ENCODE results near the gene CDC45.

CDC45 gene

DNA sequence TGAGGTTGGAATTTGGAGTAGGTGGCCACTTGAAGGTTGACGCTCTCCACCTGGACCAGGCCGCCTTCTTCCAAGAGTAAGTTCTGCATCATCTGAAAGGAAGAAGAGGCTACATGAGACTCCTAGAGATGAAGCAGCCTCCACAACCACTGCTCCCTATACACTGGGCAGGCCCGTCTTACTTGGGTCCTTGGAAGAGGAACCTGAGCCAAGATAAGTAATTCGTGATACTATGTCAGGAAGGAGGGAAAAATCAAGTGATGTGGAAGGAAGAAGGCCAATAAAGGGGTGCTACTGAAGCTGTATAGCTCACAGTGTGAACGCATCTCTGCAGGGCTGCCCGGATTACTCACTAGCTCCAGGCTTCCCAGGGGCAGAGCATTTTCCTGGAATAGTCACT, 11.8 kb upstream of the CDC45 start:
- Histone ChIP-seq H3K27me3 (ENCODE audit: control insufficient read depth in 5 of 5, insufficient read depth in 4 of 5, low read length in 5 of 5) (no peaks in the 10 kb centered on the region), H3K4me1 (ENCODE audit: control insufficient read depth in 5 of 5, insufficient read depth in 5 of 5, low read length in 5 of 5) (no peaks in the 10 kb centered on the region)

DNA sequence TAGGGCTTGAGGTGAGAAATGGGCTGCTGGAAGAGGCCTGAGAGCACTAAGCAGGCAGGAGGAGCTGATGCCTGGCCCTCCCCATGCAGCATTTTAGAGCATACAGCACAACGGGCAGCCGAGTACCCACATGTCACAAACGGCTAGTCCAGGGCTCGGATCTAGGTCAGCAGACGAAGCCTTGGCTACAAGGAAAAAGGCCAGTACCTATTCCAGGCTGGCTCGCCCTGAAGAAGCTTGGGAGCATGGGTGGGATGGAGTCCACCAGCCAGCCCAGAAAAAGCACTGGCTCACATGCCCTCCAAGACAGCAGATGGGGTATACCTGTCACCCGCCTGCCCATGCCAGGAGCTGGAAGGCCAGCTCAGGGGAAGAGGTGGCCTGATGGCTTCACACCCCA, 10.3 kb upstream of the CDC45 start:
- Histone ChIP-seq H3K27me3 (ENCODE audit: control insufficient read depth in 5 of 5, insufficient read depth in 4 of 5, low read length in 5 of 5) (no peaks in the 10 kb centered on the region), H3K27ac (ENCODE audit: low read depth, low read length) (no peak overlapping the region), H3K4me3 (ENCODE audit: low read depth in 1 of 5, low read length in 5 of 5) (no peak overlapping the region), H3K4me1 (ENCODE audit: control insufficient read depth in 5 of 5, insufficient read depth in 5 of 5, low read length in 5 of 5) (no peaks in the 10 kb centered on the region), H3K9me3 (ENCODE audit: control insufficient read depth in 5 of 5, low read length in 5 of 5) (no peaks in the 10 kb centered on the region), H3K36me3 (ENCODE audit: control insufficient read depth in 5 of 5, insufficient read depth in 5 of 5, low read length in 5 of 5) (peaks cover 5 to 99% (median 95%) of the 10 kb centered on the region in 5 donors), H3K9ac (ENCODE audit: low read length in 5 of 5) (no peak overlapping the region)

More for the DNA sequence above, 11.8 kb upstream of the CDC45 start:
- no peak overlapping the region for H3K9ac ChIP-seq (ENCODE audit: low read length in 5 of 5)
- no peak overlapping the region for H3K27ac ChIP-seq (ENCODE audit: low read depth, low read length)
- H3K4me3 ChIP-seq (ENCODE audit: low read depth in 1 of 5, low read length in 5 of 5) = no peak overlapping the region
- no peaks in the 10 kb centered on the region for H3K9me3 ChIP-seq (ENCODE audit: control insufficient read depth in 5 of 5, low read length in 5 of 5)
- H3K36me3 ChIP-seq (ENCODE audit: control insufficient read depth in 5 of 5, insufficient read depth in 5 of 5, low read length in 5 of 5) = peaks cover 5 to 97% (median 94%) of the 10 kb centered on the region in 5 donors

DNA sequence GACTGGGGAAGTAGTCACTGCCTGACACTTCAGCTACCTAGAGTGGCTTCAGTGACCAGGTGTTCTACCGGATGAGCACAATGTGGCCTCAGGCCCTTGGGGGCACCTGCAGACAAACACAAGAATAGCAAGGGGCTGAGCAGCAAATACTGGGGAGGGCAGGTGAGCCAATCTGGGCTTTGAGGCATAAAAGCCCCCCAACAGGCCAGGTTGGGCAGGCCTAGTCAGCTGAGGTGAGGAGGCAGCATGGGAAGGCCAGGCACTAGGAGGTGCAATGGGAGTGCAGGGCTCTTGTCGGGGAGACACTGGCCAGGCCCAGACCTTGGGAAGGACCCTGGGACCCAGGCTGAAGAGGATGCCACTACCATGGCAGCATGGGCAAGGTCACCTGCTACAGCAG, 9.7 kb upstream of the CDC45 start:
- no peak overlapping the region for H3K9ac ChIP-seq (ENCODE audit: low read length in 5 of 5)

DNA sequence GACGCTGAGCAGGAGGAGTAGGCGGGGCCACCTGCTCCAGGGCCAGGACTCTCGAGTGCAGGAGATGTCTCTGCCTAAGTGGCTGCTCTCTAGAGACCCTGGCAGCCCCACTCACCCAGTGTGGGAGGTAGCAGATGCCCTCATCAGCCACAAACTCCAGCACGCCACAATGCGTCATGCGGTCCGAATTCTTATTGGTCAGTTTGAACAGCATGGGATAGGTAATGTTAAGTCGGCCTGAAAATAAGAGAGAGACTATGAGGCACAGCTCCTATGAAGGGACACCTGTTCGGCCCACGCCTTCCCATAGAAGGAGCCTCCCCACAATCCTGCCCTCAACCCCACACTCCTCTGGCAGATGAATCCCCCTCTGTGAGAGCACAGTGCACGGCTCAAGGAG, 8.1 kb upstream of the CDC45 start:
- H3K4me1 ChIP-seq (ENCODE audit: control insufficient read depth in 5 of 5, insufficient read depth in 5 of 5, low read length in 5 of 5) = peaks cover 0 to 6% (median 4%) of the 10 kb centered on the region in 5 donors
- H3K27ac ChIP-seq (ENCODE audit: low read depth, low read length) = no peak overlapping the region
- H3K9ac ChIP-seq (ENCODE audit: low read length in 5 of 5) = no peak overlapping the region
- no peaks in the 10 kb centered on the region for H3K27me3 ChIP-seq (ENCODE audit: control insufficient read depth in 5 of 5, insufficient read depth in 4 of 5, low read length in 5 of 5)
- no peaks in the 10 kb centered on the region for H3K9me3 ChIP-seq (ENCODE audit: control insufficient read depth in 5 of 5, low read length in 5 of 5)
- H3K36me3 ChIP-seq (ENCODE audit: control insufficient read depth in 5 of 5, insufficient read depth in 5 of 5, low read length in 5 of 5) = peaks cover 0 to 95% (median 81%) of the 10 kb centered on the region in 5 donors
- no peak overlapping the region for H3K4me3 ChIP-seq (ENCODE audit: low read depth in 1 of 5, low read length in 5 of 5)

More for the DNA sequence above, 9.7 kb upstream of the CDC45 start:
- no peaks in the 10 kb centered on the region for H3K4me1 ChIP-seq (ENCODE audit: control insufficient read depth in 5 of 5, insufficient read depth in 5 of 5, low read length in 5 of 5)
- no peak overlapping the region for H3K27ac ChIP-seq (ENCODE audit: low read depth, low read length)
- no peaks in the 10 kb centered on the region for H3K9me3 ChIP-seq (ENCODE audit: control insufficient read depth in 5 of 5, low read length in 5 of 5)
- H3K36me3 ChIP-seq (ENCODE audit: control insufficient read depth in 5 of 5, insufficient read depth in 5 of 5, low read length in 5 of 5) = peaks cover 2 to 99% (median 93%) of the 10 kb centered on the region in 5 donors
- H3K27me3 ChIP-seq (ENCODE audit: control insufficient read depth in 5 of 5, insufficient read depth in 4 of 5, low read length in 5 of 5) = no peaks in the 10 kb centered on the region
- H3K4me3 ChIP-seq (ENCODE audit: low read depth in 1 of 5, low read length in 5 of 5) = no peak overlapping the region

DNA sequence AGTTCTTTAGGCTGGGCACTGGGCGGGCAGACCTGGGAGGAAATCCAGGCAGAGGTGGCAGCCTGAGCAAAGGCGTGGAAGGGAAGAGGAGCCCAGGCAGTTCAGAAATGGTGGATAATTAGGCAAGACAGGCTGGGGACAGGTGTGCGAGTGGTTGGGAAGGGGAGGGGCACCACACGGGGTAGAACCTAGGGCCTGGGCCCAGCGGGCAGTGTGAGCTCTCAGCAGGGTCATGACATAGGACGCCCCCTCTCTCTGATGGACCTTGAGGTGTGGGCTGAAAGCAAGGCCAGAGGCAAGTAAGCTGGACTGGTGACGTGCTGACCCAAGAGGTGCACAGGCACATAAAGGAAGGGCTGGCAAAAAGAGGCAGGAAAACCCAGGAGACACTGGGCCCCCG, 7.5 kb upstream of the CDC45 start:
- Histone ChIP-seq H3K27me3 (ENCODE audit: control insufficient read depth in 5 of 5, insufficient read depth in 4 of 5, low read length in 5 of 5) (no peaks in the 10 kb centered on the region), H3K36me3 (ENCODE audit: control insufficient read depth in 5 of 5, insufficient read depth in 5 of 5, low read length in 5 of 5) (peaks cover 0 to 88% (median 74%) of the 10 kb centered on the region in 5 donors), H3K4me3 (ENCODE audit: low read depth in 1 of 5, low read length in 5 of 5) (no peak overlapping the region)

DNA sequence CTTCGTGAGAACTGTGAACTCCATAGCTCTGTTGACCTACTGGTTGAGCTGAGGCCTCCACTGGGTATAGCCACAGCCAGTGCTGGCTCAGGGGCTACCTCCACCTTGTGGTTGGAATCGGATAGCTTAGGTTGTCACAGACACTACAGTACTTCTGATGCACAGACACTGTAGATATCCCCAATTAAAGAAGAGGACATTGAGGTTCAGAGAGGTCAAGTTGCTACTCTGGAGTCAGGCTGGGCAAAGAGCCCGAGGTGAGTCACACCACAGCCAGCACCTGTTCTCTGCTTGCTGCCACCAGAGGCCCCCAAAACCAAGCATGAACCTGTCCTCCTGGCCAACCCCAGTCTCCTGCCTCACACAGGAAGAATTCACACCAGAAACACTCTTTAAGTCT, 6.1 kb upstream of the CDC45 start:
- peaks cover 0 to 75% (median 61%) of the 10 kb centered on the region in 5 donors for H3K36me3 ChIP-seq (ENCODE audit: control insufficient read depth in 5 of 5, insufficient read depth in 5 of 5, low read length in 5 of 5)
- no peak overlapping the region for H3K9ac ChIP-seq (ENCODE audit: low read length in 5 of 5)
- H3K27me3 ChIP-seq (ENCODE audit: control insufficient read depth in 5 of 5, insufficient read depth in 4 of 5, low read length in 5 of 5) = no peaks in the 10 kb centered on the region
- H3K4me1 ChIP-seq (ENCODE audit: control insufficient read depth in 5 of 5, insufficient read depth in 5 of 5, low read length in 5 of 5) = peaks cover 6 to 22% (median 19%) of the 10 kb centered on the region in 5 donors
- H3K27ac ChIP-seq (ENCODE audit: low read depth, low read length) = no peak overlapping the region
- no peak overlapping the region for H3K4me3 ChIP-seq (ENCODE audit: low read depth in 1 of 5, low read length in 5 of 5)
- no peaks in the 10 kb centered on the region for H3K9me3 ChIP-seq (ENCODE audit: control insufficient read depth in 5 of 5, low read length in 5 of 5)

More for the DNA sequence above, 7.5 kb upstream of the CDC45 start:
- H3K9ac ChIP-seq (ENCODE audit: low read length in 5 of 5) = no peak overlapping the region
- no peak overlapping the region for H3K27ac ChIP-seq (ENCODE audit: low read depth, low read length)
- H3K4me1 ChIP-seq (ENCODE audit: control insufficient read depth in 5 of 5, insufficient read depth in 5 of 5, low read length in 5 of 5) = peaks cover 1 to 9% (median 6%) of the 10 kb centered on the region in 5 donors
- no peaks in the 10 kb centered on the region for H3K9me3 ChIP-seq (ENCODE audit: control insufficient read depth in 5 of 5, low read length in 5 of 5)

DNA sequence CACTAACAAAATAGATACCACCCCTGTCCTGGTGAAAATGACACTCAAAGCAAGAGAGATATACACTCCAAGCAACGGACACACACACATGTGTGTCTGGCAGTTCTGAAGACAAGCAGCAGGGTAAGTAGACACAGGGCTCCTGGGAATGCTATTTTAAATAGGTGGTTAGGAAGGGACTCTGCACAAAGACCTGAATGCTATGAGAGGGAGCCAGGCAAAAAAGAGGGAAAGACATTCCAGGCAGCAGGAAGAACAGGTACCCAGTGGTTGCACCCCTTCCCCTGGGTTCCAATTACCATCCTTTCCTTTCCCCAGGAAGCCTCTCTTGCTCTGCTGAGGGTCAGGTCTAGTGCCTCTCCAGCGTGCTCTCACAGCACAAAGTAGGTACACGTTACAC, 3.7 kb upstream of the CDC45 start:
- peaks cover 0 to 50% (median 36%) of the 10 kb centered on the region in 5 donors for H3K36me3 ChIP-seq (ENCODE audit: control insufficient read depth in 5 of 5, insufficient read depth in 5 of 5, low read length in 5 of 5)
- no peak overlapping the region for H3K27ac ChIP-seq (ENCODE audit: low read depth, low read length)
- no peak overlapping the region for H3K4me3 ChIP-seq (ENCODE audit: low read depth in 1 of 5, low read length in 5 of 5)
- H3K27me3 ChIP-seq (ENCODE audit: control insufficient read depth in 5 of 5, insufficient read depth in 4 of 5, low read length in 5 of 5) = no peaks in the 10 kb centered on the region
- H3K9ac ChIP-seq (ENCODE audit: low read length in 5 of 5) = peak overlapping the region in 1 of 5 donors; percentile 52
- no peaks in the 10 kb centered on the region for H3K9me3 ChIP-seq (ENCODE audit: control insufficient read depth in 5 of 5, low read length in 5 of 5)
- peaks cover 6 to 31% (median 26%) of the 10 kb centered on the region in 5 donors for H3K4me1 ChIP-seq (ENCODE audit: control insufficient read depth in 5 of 5, insufficient read depth in 5 of 5, low read length in 5 of 5)

DNA sequence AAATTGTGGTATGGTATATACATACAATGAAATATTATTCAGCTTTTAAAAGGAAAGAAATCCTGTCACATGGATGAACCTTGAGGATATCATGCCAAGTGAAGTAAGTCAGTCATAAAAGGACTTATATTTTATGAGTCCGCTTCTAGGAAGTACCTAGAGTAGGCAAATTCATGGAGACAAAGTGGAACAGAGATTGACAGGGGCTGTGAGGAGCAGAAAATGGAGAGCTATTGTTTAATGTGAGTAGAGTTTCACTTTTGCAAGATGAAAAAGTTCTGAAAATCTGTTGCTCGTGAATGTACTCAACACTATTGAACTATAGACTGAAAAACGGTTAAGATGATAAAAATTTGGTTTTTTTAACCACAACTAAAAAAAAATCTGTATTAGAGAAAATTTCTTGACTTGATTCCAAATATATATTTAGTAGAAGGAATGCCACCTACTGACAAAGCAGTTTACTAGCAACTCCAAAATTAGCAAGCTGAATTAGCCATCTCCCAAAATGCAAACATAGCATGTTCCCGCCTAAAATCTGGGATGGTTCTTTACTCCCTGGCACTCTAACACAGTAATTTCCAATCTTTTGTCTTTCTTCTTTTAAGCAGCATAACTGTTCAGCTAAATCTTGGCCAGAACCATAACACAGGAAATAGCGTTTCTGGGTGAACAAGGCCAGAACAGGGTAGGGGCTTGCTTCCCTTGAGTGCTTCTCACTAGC, 2.2 kb upstream of the CDC45 start:
- H3K9ac ChIP-seq (ENCODE audit: low read length in 5 of 5) = peak overlapping the region; percentile 39 to 95 (median 90)
- H3K27me3 ChIP-seq (ENCODE audit: control insufficient read depth in 5 of 5, insufficient read depth in 4 of 5, low read length in 5 of 5) = no peaks in the 10 kb centered on the region
- H3K36me3 ChIP-seq (ENCODE audit: control insufficient read depth in 5 of 5, insufficient read depth in 5 of 5, low read length in 5 of 5) = peaks cover 0 to 36% (median 24%) of the 10 kb centered on the region in 5 donors
- peaks cover 6 to 31% (median 26%) of the 10 kb centered on the region in 5 donors for H3K4me1 ChIP-seq (ENCODE audit: control insufficient read depth in 5 of 5, insufficient read depth in 5 of 5, low read length in 5 of 5)
- peak overlapping the region; percentile 71 to 96 (median 92) for H3K4me3 ChIP-seq (ENCODE audit: low read depth in 1 of 5, low read length in 5 of 5)
- no peak overlapping the region for H3K27ac ChIP-seq (ENCODE audit: low read depth, low read length)
- H3K9me3 ChIP-seq (ENCODE audit: control insufficient read depth in 5 of 5, low read length in 5 of 5) = no peaks in the 10 kb centered on the region

DNA sequence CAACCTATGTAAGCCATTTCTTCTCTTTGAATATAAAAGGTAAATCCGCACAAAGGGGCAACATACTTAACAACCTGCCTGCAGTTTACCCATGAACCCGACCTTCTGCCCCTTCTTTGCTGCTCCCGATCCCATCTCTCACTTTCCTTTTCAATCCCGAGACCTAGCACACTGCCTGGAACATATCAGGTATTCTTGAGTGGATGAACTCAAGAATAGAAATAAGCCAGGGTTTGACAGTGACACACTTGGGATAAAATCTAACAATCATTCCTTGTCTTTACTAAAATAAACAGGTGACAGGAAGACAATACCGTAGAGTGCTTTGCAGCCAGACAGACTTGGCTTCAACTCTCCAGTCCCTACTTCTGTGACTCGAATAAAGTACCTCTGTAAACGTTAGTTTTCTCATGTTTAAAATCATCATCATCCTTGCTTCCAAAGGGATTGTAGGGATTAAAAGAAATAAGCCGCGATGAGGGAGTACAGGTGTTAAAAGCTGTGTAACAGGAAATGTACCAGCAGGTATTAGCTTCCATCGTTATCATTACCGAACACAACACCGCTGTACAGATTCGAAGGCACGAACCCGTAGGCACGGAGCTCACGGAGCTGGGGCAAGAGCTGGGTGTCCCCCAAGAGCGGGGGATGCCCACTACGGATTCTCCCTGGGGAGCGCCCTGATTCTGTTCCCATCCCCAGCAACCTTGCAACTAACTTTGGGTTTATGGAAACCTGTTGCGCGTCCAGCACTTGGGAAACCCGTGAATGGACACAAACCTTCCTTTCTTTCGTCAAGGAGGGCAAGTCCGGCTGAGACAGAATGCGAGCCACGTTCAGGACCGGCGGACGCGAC, 1.4 kb upstream of the CDC45 start:
- H3K9ac ChIP-seq (ENCODE audit: low read length in 5 of 5) = peak overlapping the region; percentile 79 to 95 (median 90)
- peaks cover 0 to 28% (median 16%) of the 10 kb centered on the region in 5 donors for H3K36me3 ChIP-seq (ENCODE audit: control insufficient read depth in 5 of 5, insufficient read depth in 5 of 5, low read length in 5 of 5)
- H3K4me1 ChIP-seq (ENCODE audit: control insufficient read depth in 5 of 5, insufficient read depth in 5 of 5, low read length in 5 of 5) = peaks cover 6 to 31% (median 26%) of the 10 kb centered on the region in 5 donors
- H3K27ac ChIP-seq (ENCODE audit: low read depth, low read length) = peak overlapping the region; percentile 99
- H3K27me3 ChIP-seq (ENCODE audit: control insufficient read depth in 5 of 5, insufficient read depth in 4 of 5, low read length in 5 of 5) = no peaks in the 10 kb centered on the region
- peak overlapping the region; percentile 71 to 96 (median 92) for H3K4me3 ChIP-seq (ENCODE audit: low read depth in 1 of 5, low read length in 5 of 5)
- H3K9me3 ChIP-seq (ENCODE audit: control insufficient read depth in 5 of 5, low read length in 5 of 5) = no peaks in the 10 kb centered on the region

DNA sequence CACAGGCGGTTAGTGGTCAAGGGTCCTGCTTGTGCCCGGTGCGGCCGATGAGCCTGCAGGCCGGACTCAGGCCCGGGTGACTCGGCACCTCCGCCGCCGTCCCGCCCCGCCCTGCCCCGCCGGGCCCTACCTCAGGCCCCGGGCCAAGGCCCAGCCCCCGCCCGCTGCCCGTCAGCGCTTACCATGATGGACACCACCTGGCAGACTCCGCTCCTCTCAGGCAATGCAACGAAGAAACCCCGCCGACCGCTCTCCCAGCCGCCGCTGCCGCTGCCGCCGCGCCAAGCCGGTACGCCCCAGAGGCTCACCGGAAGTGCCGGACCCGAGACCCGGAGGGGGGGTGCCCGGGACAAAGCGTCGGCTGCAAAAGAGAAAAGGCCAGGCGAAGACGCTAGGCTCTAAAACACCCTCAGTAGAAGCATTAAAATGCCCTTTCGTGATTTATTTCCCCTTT, 792 bp upstream of the CDC45 start, which contains the start of gene UFD1:
UFD1 (minus strand) TSS at position 293 of the 454 bp plus-strand sequence; CDS start at position 185, 108 bp downstream.
- Histone ChIP-seq H3K27me3 (ENCODE audit: control insufficient read depth in 5 of 5, insufficient read depth in 4 of 5, low read length in 5 of 5) (no peaks in the 10 kb centered on the region), H3K9ac (ENCODE audit: low read length in 5 of 5) (peak within 1 kb of the TSS; percentile 86 to 96 (median 95)), H3K36me3 (ENCODE audit: control insufficient read depth in 5 of 5, insufficient read depth in 5 of 5, low read length in 5 of 5) (peaks cover 0 to 21% (median 9%) of the 10 kb centered on the region in 5 donors), H3K9me3 (ENCODE audit: control insufficient read depth in 5 of 5, low read length in 5 of 5) (no peaks in the 10 kb centered on the region), H3K27ac (ENCODE audit: low read depth, low read length) (peak within 1 kb of the TSS; percentile 99), H3K4me3 (ENCODE audit: low read depth in 1 of 5, low read length in 5 of 5) (peak within 1 kb of the TSS; percentile 71 to 96 (median 94)), H3K4me1 (ENCODE audit: control insufficient read depth in 5 of 5, insufficient read depth in 5 of 5, low read length in 5 of 5) (peaks cover 6 to 33% (median 27%) of the 10 kb centered on the region in 5 donors)
